BLaER1 treated with 17β-estradiol and CSF1 and Interleukin-3, amounts not matched to agents 10 nM and 100 nM (cell line): Measurements from ENCODE around the gene MBP.

ENCODE experiments used
- H3K27ac ChIP-seq, 11 experiments: shearing (Covaris generic); formaldehyde crosslinking; 2 replicates each; pipeline ENCODE4 v1.8.1; 2022
- H3K27me3 ChIP-seq, 11 experiments: shearing (Covaris generic); formaldehyde crosslinking; 2 replicates each; pipeline ENCODE4 v1.8.1; 2022
- H3K36me3 ChIP-seq, 11 experiments: shearing (Covaris generic); formaldehyde crosslinking; 2 replicates each; pipeline ENCODE4 v1.8.1; 2022
- H3K4me1 ChIP-seq, 10 experiments: shearing (Covaris generic); formaldehyde crosslinking; 2 replicates each; pipeline ENCODE4 v1.8.1; 2022
- H3K4me2 ChIP-seq, 11 experiments: shearing (Covaris generic); formaldehyde crosslinking; 2 replicates each; pipeline ENCODE4 v1.8.1; 2022
- H3K4me3 ChIP-seq, 10 experiments: shearing (Covaris generic); formaldehyde crosslinking; 2 replicates each; pipeline ENCODE4 v1.8.1; 2022
- H3K9ac ChIP-seq, 11 experiments: shearing (Covaris generic); formaldehyde crosslinking; 2 replicates each; pipeline ENCODE4 v1.8.1; 2022
- H3K9me3 ChIP-seq, 11 experiments: shearing (Covaris generic); formaldehyde crosslinking; replicated peaks in 1 of 11; 2 replicates each; pipeline ENCODE4 v1.8.1; 2022
- H4K20me1 ChIP-seq, 11 experiments: shearing (Covaris generic); formaldehyde crosslinking; 2 replicates each; pipeline ENCODE4 v1.8.1; 2022
- Cebpa-rat ChIP-seq, 11 experiments: shearing (Covaris generic); IDR thresholded peaks; 2 replicates each; pipeline ENCODE4 v1.8.1; 2022

MBP gene

GRCh38 chr18:77138270-77138669 lies 5.7 kb upstream of the MBP start:
- H3K27ac ChIP-seq: peak overlapping the region in 1 of 11 experiments; percentile 99; a peak in 1 of 22 replicates
- TF ChIP-seq Cebpa-rat (IDR thresholded peaks at IDR 0.05): no peak

GRCh38 chr18:77137851-77138250 lies 5.3 kb upstream of the MBP start:
- Histone ChIP-seq H3K36me3 (0 out of 22 replicates have a peak, but pooled peaks cover 0 to 4% (median 0%) of the 10 kb centered on the region in 11 experiments), H3K9ac (no peak overlapping the region), H3K27me3 (no peaks in the 10 kb centered on the region), H3K4me1 (peaks cover 44 to 61% (median 51%) of the 10 kb centered on the region in 10 experiments), H3K9me3 (peaks cover 14 to 25% (median 17%) of the 10 kb centered on the region in 11 experiments), H4K20me1 (peaks cover 0 to 5% (median 0%) of the 10 kb centered on the region in 11 experiments; a peak in 1 of 22 replicates), H3K4me3 (no peak overlapping the region), H3K27ac (peak overlapping the region in 3 of 11 experiments; percentile 20 to 99 (median 49); a peak in 2 of 22 replicates), H3K4me2 (peak overlapping the region in 8 of 11 experiments; percentile 6 to 99 (median 92); a peak in 12 of 22 replicates)
- TF ChIP-seq Cebpa-rat (IDR thresholded peaks at IDR 0.05): no peak

More at GRCh38 chr18:77138270-77138669, 5.7 kb upstream of the MBP start:
- Histone ChIP-seq H4K20me1 (0 out of 22 replicates have a peak, but pooled peaks cover 0 to under 1% (median 0%) of the 10 kb centered on the region in 11 experiments), H3K4me3 (no peak overlapping the region), H3K4me2 (peak overlapping the region in 6 of 11 experiments; percentile 6 to 99 (median 92); a peak in 4 of 22 replicates), H3K36me3 (peaks cover 0 to 4% (median 0%) of the 10 kb centered on the region in 11 experiments; a peak in 7 of 22 replicates), H3K27me3 (no peaks in the 10 kb centered on the region), H3K9ac (no peak overlapping the region), H3K4me1 (peaks cover 44 to 59% (median 48%) of the 10 kb centered on the region in 10 experiments), H3K9me3 (peaks cover 18 to 29% (median 21%) of the 10 kb centered on the region in 11 experiments)

GRCh38 chr18:77136871-77137665 lies 4.5 kb upstream of the MBP start:
- Histone ChIP-seq H3K27me3 (no peaks in the 10 kb centered on the region), H3K9ac (no peak overlapping the region), H3K4me2 (peak overlapping the region in 8 of 11 experiments; percentile 6 to 99 (median 92); a peak in 15 of 22 replicates), H3K27ac (peak overlapping the region in 6 of 11 experiments; percentile 4 to 100 (median 28); a peak in 5 of 22 replicates), H3K4me3 (no peak overlapping the region), H3K4me1 (peaks cover 44 to 61% (median 52%) of the 10 kb centered on the region in 10 experiments), H4K20me1 (peaks cover 0 to 6% (median 0%) of the 10 kb centered on the region in 11 experiments; a peak in 1 of 22 replicates), H3K36me3 (0 out of 22 replicates have a peak, but pooled peaks cover 0 to 2% (median 0%) of the 10 kb centered on the region in 11 experiments), H3K9me3 (peaks cover 6 to 17% (median 9%) of the 10 kb centered on the region in 11 experiments)
- TF ChIP-seq Cebpa-rat (IDR thresholded peaks at IDR 0.05): no peak

GRCh38 chr18:77136076-77136718 lies 3.6 kb upstream of the MBP start:
- peaks cover 0 to 6% (median 0%) of the 10 kb centered on the region in 11 experiments; a peak in 1 of 22 replicates for H4K20me1 ChIP-seq
- H3K4me1 ChIP-seq: peaks cover 44 to 61% (median 51%) of the 10 kb centered on the region in 10 experiments
- H3K4me3 ChIP-seq: no peak overlapping the region
- TF ChIP-seq Cebpa-rat (IDR thresholded peaks at IDR 0.05): no peak
- peaks cover 0 to 8% (median under 1%) of the 10 kb centered on the region in 11 experiments; a peak in 9 of 22 replicates for H3K9me3 ChIP-seq
- no peak overlapping the region for H3K9ac ChIP-seq
- no peaks in the 10 kb centered on the region for H3K36me3 ChIP-seq
- peak overlapping the region in 10 of 11 experiments; percentile 88 to 99 (median 96); a peak in 16 of 22 replicates for H3K4me2 ChIP-seq
- peak overlapping the region in 4 of 11 experiments; percentile 35 to 100 (median 100); a peak in 6 of 22 replicates for H3K27ac ChIP-seq
- H3K27me3 ChIP-seq: no peaks in the 10 kb centered on the region

GRCh38 chr18:77135339-77136075 lies 2.9 kb upstream of the MBP start:
- peaks cover 40 to 57% (median 50%) of the 10 kb centered on the region in 10 experiments for H3K4me1 ChIP-seq

GRCh38 chr18:77134611-77135010 lies 2.0 kb upstream of the MBP start:
- Histone ChIP-seq H3K9me3 (peaks cover 0 to 5% (median 0%) of the 10 kb centered on the region in 11 experiments; a peak in 1 of 22 replicates), H3K36me3 (peaks cover 0 to 12% (median 8%) of the 10 kb centered on the region in 11 experiments; a peak in 13 of 22 replicates), H3K4me2 (peak overlapping the region; percentile 88 to 99 (median 96)), H3K9ac (peak overlapping the region in 9 of 11 experiments; percentile 98 to 100 (median 99); a peak in 17 of 22 replicates), H3K27me3 (no peaks in the 10 kb centered on the region), H3K27ac (peak overlapping the region in 10 of 11 experiments; percentile 38 to 100 (median 99); a peak in 20 of 22 replicates), H3K4me1 (peaks cover 40 to 66% (median 59%) of the 10 kb centered on the region in 10 experiments), H4K20me1 (peaks cover 0 to 6% (median 0%) of the 10 kb centered on the region in 11 experiments; a peak in 1 of 22 replicates), H3K4me3 (peak overlapping the region in 6 of 10 experiments; percentile 90 to 98 (median 96); a peak in 4 of 20 replicates)
- TF ChIP-seq Cebpa-rat (IDR thresholded peaks at IDR 0.05): no peak

More at GRCh38 chr18:77135339-77136075, 2.9 kb upstream of the MBP start:
- no peak for TF ChIP-seq Cebpa-rat (IDR thresholded peaks at IDR 0.05)
- peak overlapping the region in 8 of 11 experiments; percentile 39 to 100 (median 99); a peak in 13 of 22 replicates for H3K27ac ChIP-seq
- H3K4me3 ChIP-seq: no peak overlapping the region
- peak overlapping the region in 3 of 11 experiments; percentile 99 to 100 (median 99); a peak in 3 of 22 replicates for H3K9ac ChIP-seq
- H3K9me3 ChIP-seq: peaks cover 0 to 5% (median 0%) of the 10 kb centered on the region in 11 experiments; a peak in 1 of 22 replicates
- H3K27me3 ChIP-seq: no peaks in the 10 kb centered on the region
- peak overlapping the region; percentile 88 to 99 (median 96); a peak in 21 of 22 replicates for H3K4me2 ChIP-seq
- peaks cover 0 to 3% (median 0%) of the 10 kb centered on the region in 11 experiments; a peak in 5 of 22 replicates for H3K36me3 ChIP-seq
- H4K20me1 ChIP-seq: peaks cover 0 to 6% (median 0%) of the 10 kb centered on the region in 11 experiments; a peak in 1 of 22 replicates

- Histone ChIP-seq H3K9me3 (peaks cover 0 to 5% (median 0%) of the 10 kb centered on the region in 11 experiments; a peak in 1 of 22 replicates), H3K36me3 (peaks cover 0 to 18% (median 14%) of the 10 kb centered on the region in 11 experiments; a peak in 17 of 22 replicates), H4K20me1 (peaks cover 0 to 6% (median 0%) of the 10 kb centered on the region in 11 experiments; a peak in 1 of 22 replicates), H3K4me1 (peaks cover 46 to 72% (median 66%) of the 10 kb centered on the region in 10 experiments), H3K4me3 (peak overlapping the region; percentile 90 to 98 (median 96)), H3K4me2 (peak overlapping the region; percentile 88 to 99 (median 96)), H3K9ac (peak overlapping the region; percentile 98 to 100 (median 99)), H3K27me3 (no peaks in the 10 kb centered on the region), H3K27ac (peak overlapping the region; percentile 97 to 100 (median 99))
- peak in 1 of 11 experiments; percentile 58; a peak in 1 of 22 replicates for TF ChIP-seq Cebpa-rat (IDR thresholded peaks at IDR 0.05)
Measured at GRCh38 chr18:77133835-77134496, 1.4 kb upstream of the MBP start.
